Endothelial cell of umbilical vein (primary cell): ENCODE data around the gene OR5B21.

Source experiments
- EZH2 ChIP-seq: IDR thresholded peaks from 2 replicates; pipeline ENCODE4 v1.6.1; 2012; ENCODE audit warnings: borderline replicate concordance, low read depth, mild to moderate bottlenecking, moderate library complexity, low read length, inconsistent platforms; ENCODE audit not compliant: severe bottlenecking
- FOS ChIP-seq: IDR thresholded peaks from 2 replicates; pipeline ENCODE4 v1.6.1; 2011; ENCODE audit warnings: mild to moderate bottlenecking, low read length, moderate library complexity, borderline replicate concordance; ENCODE audit not compliant: insufficient read depth
- GATA2 ChIP-seq: IDR thresholded peaks from 2 replicates; pipeline ENCODE4 v1.7.0; 2011; ENCODE audit warnings: low read depth, mild to moderate bottlenecking, moderate library complexity, mixed read lengths, low read length; ENCODE audit not compliant: insufficient read length, insufficient read depth
- JUN ChIP-seq: IDR thresholded peaks from 2 replicates; pipeline ENCODE4 v1.6.1; 2011; ENCODE audit warnings: borderline replicate concordance, low read depth; ENCODE audit not compliant: insufficient read length, insufficient read depth
- MYC ChIP-seq: IDR thresholded peaks from one replicate; pipeline ENCODE4 v1.6.1; 2011; ENCODE audit warnings: mild to moderate bottlenecking, low read depth, low read length
- POLR2A ChIP-seq: IDR thresholded peaks from 2 replicates; pipeline ENCODE4 v1.6.1; 2012; ENCODE audit warnings: low read depth, mild to moderate bottlenecking, control low read depth, low read length
- POLR2AphosphoS5 ChIP-seq: IDR thresholded peaks from 2 replicates; pipeline ENCODE4 v1.6.1; 2012; ENCODE audit warnings: low read depth, mild to moderate bottlenecking, control low read depth, low read length, moderate library complexity; ENCODE audit not compliant: insufficient read depth
- TF ChIP-seq, protein P1 (sequence below), 2 donors: IDR thresholded peaks; 1 replicate in 1 of 2; 2 replicates in 1 of 2; pipeline ENCODE4 v1.5.1; 2011; ENCODE audit warnings: low read length in 2 of 2, mild to moderate bottlenecking in 2 of 2, moderate library complexity in 2 of 2, control low read depth in 1 of 2, inconsistent platforms in 1 of 2, low read depth in 1 of 2; ENCODE audit not compliant: insufficient read depth in 1 of 2; ENCODE audit errors: extremely low read depth in 1 of 2
- TF ChIP-seq, protein P2 (sequence below): IDR thresholded peaks from 2 replicates; pipeline ENCODE4 v1.6.1; 2011; ENCODE audit not compliant: insufficient read depth, insufficient read length

DNA sequence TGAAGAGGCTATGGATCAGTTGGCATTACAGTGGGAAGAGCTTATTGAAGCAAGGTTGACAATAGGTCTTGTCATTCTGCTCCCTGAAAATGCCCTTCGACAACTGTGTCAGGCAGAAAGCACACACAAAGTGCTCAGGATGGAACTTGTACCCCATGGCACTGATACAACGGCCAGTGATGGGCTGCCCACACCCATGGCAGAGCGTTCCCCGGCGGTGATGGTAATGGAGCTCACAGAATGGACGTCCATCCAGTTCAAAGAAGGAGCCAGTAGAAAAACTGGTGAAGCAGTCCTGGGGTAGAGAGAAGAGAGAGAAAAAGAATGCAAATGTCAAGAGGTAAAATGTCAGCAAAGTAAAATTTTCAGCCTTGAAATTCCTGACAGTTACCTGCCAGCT lies 19.5 kb upstream of the OR5B21 start:
- no peak for TF ChIP-seq GATA2
- TF ChIP-seq, protein P1, sequence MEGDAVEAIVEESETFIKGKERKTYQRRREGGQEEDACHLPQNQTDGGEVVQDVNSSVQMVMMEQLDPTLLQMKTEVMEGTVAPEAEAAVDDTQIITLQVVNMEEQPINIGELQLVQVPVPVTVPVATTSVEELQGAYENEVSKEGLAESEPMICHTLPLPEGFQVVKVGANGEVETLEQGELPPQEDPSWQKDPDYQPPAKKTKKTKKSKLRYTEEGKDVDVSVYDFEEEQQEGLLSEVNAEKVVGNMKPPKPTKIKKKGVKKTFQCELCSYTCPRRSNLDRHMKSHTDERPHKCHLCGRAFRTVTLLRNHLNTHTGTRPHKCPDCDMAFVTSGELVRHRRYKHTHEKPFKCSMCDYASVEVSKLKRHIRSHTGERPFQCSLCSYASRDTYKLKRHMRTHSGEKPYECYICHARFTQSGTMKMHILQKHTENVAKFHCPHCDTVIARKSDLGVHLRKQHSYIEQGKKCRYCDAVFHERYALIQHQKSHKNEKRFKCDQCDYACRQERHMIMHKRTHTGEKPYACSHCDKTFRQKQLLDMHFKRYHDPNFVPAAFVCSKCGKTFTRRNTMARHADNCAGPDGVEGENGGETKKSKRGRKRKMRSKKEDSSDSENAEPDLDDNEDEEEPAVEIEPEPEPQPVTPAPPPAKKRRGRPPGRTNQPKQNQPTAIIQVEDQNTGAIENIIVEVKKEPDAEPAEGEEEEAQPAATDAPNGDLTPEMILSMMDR (IDR thresholded peaks at IDR 0.05; ENCODE audit: extremely low read depth in 1 of 2, insufficient read depth in 1 of 2, low read depth in 1 of 2, low read length in 2 of 2) = no peak
- TF ChIP-seq EZH2 = no peak
- TF ChIP-seq POLR2AphosphoS5 = no peak
- TF ChIP-seq POLR2A = no peak
- TF ChIP-seq, protein P2, sequence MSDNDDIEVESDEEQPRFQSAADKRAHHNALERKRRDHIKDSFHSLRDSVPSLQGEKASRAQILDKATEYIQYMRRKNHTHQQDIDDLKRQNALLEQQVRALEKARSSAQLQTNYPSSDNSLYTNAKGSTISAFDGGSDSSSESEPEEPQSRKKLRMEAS = no peak
- no peak for TF ChIP-seq MYC
- TF ChIP-seq JUN = no peak
- TF ChIP-seq FOS = no peak
